ENCODE data around the gene RTL5.

Gene RTL5

DNA sequence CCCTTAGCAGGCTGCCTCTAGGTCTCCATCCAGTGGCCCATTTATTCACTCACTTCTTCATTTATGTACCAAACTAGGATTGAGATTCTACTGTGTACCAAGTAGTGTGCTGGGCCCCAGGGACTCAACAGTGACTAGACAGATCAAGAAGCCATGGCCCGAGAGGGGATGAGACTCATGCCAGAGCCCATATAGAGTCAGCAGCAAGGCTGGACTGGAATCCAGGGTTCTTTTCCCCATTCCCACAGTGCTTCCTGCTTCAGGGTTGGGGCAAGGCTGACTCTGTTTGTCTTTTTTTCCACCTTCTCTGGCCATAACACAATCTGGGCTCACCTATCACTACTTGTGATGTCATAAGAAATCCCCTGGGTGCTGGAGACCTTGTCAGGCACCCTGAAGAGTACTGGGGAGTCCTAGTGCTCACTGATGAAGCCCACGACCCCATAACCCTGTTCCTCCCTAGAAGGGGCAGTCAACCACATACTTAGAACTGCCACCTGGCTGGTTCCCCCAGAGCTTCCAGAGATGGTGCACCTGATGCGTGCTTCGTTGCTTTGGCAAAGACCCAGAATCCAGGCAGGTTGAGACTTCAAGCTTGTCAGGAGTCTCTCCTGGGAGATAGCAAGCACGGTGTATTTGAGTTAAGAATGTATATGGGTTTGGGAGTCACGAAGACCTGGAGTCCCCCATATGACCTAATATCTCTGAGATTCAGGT lies 6.2 kb downstream of the RTL5 start:
- Mint-ChIP-seq H3K9me3 (no peaks in the 10 kb centered on the region), H3K4me1 (ENCODE audit: low read depth) (peaks cover 86% of the 10 kb centered on the region), H3K4me3 (no peak overlapping the region), H3K36me3 (ENCODE audit: low read depth) (peaks cover 16% of the 10 kb centered on the region), H3K27ac (peak overlapping the region; percentile 91), H3K27me3 (no peaks in the 10 kb centered on the region)
- intact Hi-C loops (cut with micrococcal nuclease) = loop anchor here (1.0 to 10.0 kb wide), 3 partner anchors 61 to 128 kb away; no protein-coding TSS in a partner anchor

DNA sequence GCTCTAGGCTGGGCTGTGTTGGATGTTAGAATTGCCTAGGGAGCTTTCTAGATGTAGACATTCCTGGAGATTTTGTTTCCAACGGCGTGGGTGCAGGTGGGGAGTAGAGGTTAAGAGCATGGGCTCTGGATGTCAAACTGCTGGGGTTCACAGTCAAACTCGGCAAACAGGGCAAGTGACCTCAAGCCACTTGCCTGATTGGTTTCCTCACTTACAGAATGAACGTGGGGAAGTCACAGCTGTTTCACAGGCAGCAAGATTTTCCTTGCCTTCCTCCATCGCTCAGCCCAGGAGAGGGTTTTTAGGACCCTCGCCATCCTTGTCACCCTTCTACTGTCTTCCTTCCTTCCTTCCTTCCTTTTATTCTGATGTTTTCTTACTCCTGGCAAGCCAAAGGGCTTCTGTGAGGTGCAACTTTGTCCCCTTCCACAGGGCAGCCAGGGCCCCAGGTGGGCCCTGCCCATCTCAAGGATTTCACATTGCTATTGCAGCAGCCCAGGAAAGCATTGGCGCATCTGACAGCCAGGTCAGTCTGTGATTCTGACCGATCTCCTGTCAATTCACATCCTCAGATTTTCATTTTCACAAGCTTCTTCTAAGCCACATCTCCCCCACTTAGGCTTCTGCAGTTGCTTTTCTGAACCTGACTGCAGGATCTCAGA lies 7.0 kb downstream of the RTL5 start:
- Mint-ChIP-seq H3K27me3 (no peaks in the 10 kb centered on the region), H3K9me3 (no peaks in the 10 kb centered on the region), H3K36me3 (ENCODE audit: low read depth) (peaks cover 8% of the 10 kb centered on the region), H3K27ac (peak overlapping the region; percentile 91), H3K4me1 (ENCODE audit: low read depth) (peaks cover 86% of the 10 kb centered on the region), H3K4me3 (no peak overlapping the region)
- intact Hi-C loops (cut with micrococcal nuclease) = loop anchor here (5.0 to 10.0 kb wide), 2 partner anchors 60 to 127 kb away; no protein-coding TSS in a partner anchor

DNA sequence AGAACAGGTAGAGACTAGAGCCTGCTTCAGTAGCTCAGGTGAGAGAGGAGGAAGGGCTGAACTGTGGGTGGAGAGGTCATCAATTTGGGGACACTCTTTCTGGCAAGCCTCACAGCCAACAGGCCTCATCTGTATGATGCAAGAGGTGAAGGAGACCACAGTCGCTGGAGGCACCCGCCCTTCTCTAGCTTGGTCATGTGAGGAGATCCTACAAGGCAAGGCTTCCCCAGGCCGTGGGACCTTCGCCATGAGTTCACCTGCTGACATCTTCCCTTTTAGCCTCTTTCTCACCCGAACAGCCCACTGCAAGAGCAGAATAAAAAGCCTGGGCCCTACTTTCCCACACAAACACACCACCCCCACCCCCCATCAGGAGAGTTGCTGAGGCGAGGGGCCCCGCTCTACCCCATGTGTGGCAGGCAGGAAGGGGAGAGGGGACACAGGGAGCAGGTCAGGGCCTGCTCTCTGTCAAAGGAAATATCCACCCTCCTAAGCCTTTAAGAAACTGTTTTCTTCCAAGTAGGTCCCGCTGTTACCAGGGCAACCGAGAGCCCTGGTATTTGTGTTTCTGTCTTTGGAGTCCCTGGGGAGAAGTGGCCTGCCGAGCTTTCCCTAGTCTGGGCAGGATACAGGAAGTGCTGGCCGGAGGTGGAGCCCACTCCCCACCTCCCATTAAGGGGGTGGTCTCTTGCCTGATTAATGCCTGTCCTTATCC lies 8.1 kb downstream of the RTL5 start:
- Mint-ChIP-seq H3K4me1 (ENCODE audit: low read depth) (peaks cover 79% of the 10 kb centered on the region), H3K36me3 (ENCODE audit: low read depth) (no peaks in the 10 kb centered on the region), H3K27me3 (no peaks in the 10 kb centered on the region), H3K4me3 (no peak overlapping the region), H3K27ac (peak overlapping the region; percentile 91), H3K9me3 (no peaks in the 10 kb centered on the region)
- intact Hi-C loops (cut with micrococcal nuclease) = loop anchor here (10.0 kb wide), 1 partner anchor 59 kb away; no protein-coding TSS in a partner anchor

- Mint-ChIP-seq H3K27ac (peak overlapping the region; percentile 91), H3K4me1 (ENCODE audit: low read depth) (peaks cover 70% of the 10 kb centered on the region)
Measured at GRCh38 chrX:72122621-72123337, 8.9 kb downstream of the RTL5 start.

GRCh38 chrX:72121383-72121782 lies 10.3 kb downstream of the RTL5 start:
- intact Hi-C loops (cut with micrococcal nuclease) = loop anchor here (10.0 kb wide), 1 partner anchor 57 kb away; no protein-coding TSS in a partner anchor

More at GRCh38 chrX:72122621-72123337, 8.9 kb downstream of the RTL5 start:
- Mint-ChIP-seq H3K9me3 (no peaks in the 10 kb centered on the region), H3K27me3 (no peaks in the 10 kb centered on the region), H3K36me3 (ENCODE audit: low read depth) (no peaks in the 10 kb centered on the region), H3K4me3 (peak overlapping the region; percentile 10)
- intact Hi-C loops (cut with micrococcal nuclease) = loop anchor here (10.0 kb wide), 1 partner anchor 58 kb away; no protein-coding TSS in a partner anchor

GRCh38 chrX:72120837-72121236 lies 10.9 kb downstream of the RTL5 start:
- Mint-ChIP-seq H3K27me3 (no peaks in the 10 kb centered on the region), H3K4me1 (ENCODE audit: low read depth) (peaks cover 51% of the 10 kb centered on the region), H3K4me3 (no peak overlapping the region), H3K27ac (peak overlapping the region; percentile 91), H3K36me3 (ENCODE audit: low read depth) (no peaks in the 10 kb centered on the region), H3K9me3 (no peaks in the 10 kb centered on the region)
- intact Hi-C loops (cut with micrococcal nuclease) = loop anchor here (10.0 kb wide), 1 partner anchor 56 kb away; no protein-coding TSS in a partner anchor

More at GRCh38 chrX:72121383-72121782, 10.3 kb downstream of the RTL5 start:
- Mint-ChIP-seq H3K27ac (peak overlapping the region; percentile 91), H3K4me1 (ENCODE audit: low read depth) (peaks cover 56% of the 10 kb centered on the region), H3K4me3 (no peak overlapping the region), H3K27me3 (no peaks in the 10 kb centered on the region), H3K9me3 (no peaks in the 10 kb centered on the region), H3K36me3 (ENCODE audit: low read depth) (no peaks in the 10 kb centered on the region)

- Mint-ChIP-seq H3K36me3 (ENCODE audit: low read depth) (no peaks in the 10 kb centered on the region), H3K4me1 (ENCODE audit: low read depth) (peaks cover 37% of the 10 kb centered on the region), H3K27me3 (no peaks in the 10 kb centered on the region), H3K4me3 (no peak overlapping the region), H3K9me3 (no peaks in the 10 kb centered on the region), H3K27ac (no peak overlapping the region)
- intact Hi-C loops (cut with micrococcal nuclease) = no loop called here
Measured at GRCh38 chrX:72117636-72118210, 14.0 kb downstream of the RTL5 start.

- intact Hi-C loops (cut with micrococcal nuclease) = no loop called here
- H3K4me1 Mint-ChIP-seq (ENCODE audit: low read depth) = peaks cover 41% of the 10 kb centered on the region
- no peaks in the 10 kb centered on the region for H3K36me3 Mint-ChIP-seq (ENCODE audit: low read depth)
- H3K9me3 Mint-ChIP-seq = no peaks in the 10 kb centered on the region
- no peak overlapping the region for H3K4me3 Mint-ChIP-seq
- H3K27ac Mint-ChIP-seq = no peak overlapping the region
- no peaks in the 10 kb centered on the region for H3K27me3 Mint-ChIP-seq
Measured at GRCh38 chrX:72115380-72115779, 16.3 kb downstream of the RTL5 start.

DNA sequence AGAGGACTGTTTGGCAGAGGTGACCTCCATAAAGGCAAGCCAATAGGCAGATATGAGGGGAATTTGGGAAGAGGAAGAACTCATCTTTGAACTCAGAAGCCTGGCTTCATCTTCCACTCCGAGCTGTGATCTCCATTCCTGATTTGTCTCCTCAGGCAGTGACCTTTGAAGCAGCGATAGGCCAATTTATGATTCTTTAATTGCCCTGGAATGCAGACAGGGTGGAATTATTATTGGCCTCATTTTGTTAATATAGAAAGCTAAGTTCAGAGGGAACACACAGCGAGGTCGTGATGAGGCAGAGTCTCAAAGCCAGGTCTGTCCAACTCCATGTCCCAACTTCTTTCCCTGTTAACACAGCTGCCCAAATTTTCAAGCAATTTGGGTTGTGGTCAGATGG lies 16.9 kb downstream of the RTL5 start:
- intact Hi-C loops (cut with micrococcal nuclease) = no loop called here
- Mint-ChIP-seq H3K4me1 (ENCODE audit: low read depth) (peaks cover 41% of the 10 kb centered on the region), H3K9me3 (no peaks in the 10 kb centered on the region), H3K27me3 (no peaks in the 10 kb centered on the region), H3K4me3 (no peak overlapping the region), H3K36me3 (ENCODE audit: low read depth) (no peaks in the 10 kb centered on the region), H3K27ac (peak overlapping the region; percentile 53)

DNA sequence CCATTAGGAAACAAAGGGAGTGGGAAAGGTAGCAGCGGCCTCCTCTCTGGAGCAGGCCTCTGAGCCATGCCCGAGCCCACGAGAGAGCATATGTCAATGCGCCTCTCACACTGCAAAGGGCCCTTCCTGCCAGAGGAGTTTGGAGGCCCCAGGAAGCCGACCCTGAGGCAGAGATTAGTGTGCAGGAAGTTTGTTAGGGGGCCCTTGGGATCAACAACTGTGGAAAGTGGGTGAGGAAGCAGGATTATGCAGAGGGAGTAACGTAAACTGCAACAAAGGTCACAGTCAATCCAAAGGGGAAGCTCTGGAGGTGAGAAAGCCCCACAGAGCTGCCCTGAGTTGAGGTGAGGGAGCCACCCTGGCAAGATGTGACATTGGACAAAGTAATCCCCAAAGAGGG lies 17.4 kb downstream of the RTL5 start:
- peak overlapping the region; percentile 53 for H3K27ac Mint-ChIP-seq
- peaks cover 39% of the 10 kb centered on the region for H3K4me1 Mint-ChIP-seq (ENCODE audit: low read depth)
- H3K9me3 Mint-ChIP-seq = no peaks in the 10 kb centered on the region
- H3K4me3 Mint-ChIP-seq = no peak overlapping the region
- no peaks in the 10 kb centered on the region for H3K27me3 Mint-ChIP-seq
- no peaks in the 10 kb centered on the region for H3K36me3 Mint-ChIP-seq (ENCODE audit: low read depth)
- intact Hi-C loops (cut with micrococcal nuclease) = no loop called here

- no peaks in the 10 kb centered on the region for H3K27me3 Mint-ChIP-seq
- intact Hi-C loops (cut with micrococcal nuclease) = no loop called here
- no peaks in the 10 kb centered on the region for H3K36me3 Mint-ChIP-seq (ENCODE audit: low read depth)
- H3K27ac Mint-ChIP-seq = peak overlapping the region; percentile 53
- no peaks in the 10 kb centered on the region for H3K9me3 Mint-ChIP-seq
- H3K4me1 Mint-ChIP-seq (ENCODE audit: low read depth) = peaks cover 45% of the 10 kb centered on the region
- H3K4me3 Mint-ChIP-seq = no peak overlapping the region
Measured at GRCh38 chrX:72113461-72113860, 18.3 kb downstream of the RTL5 start.

- Mint-ChIP-seq H3K4me3 (no peak overlapping the region), H3K9me3 (no peaks in the 10 kb centered on the region), H3K4me1 (ENCODE audit: low read depth) (peaks cover 59% of the 10 kb centered on the region), H3K27me3 (no peaks in the 10 kb centered on the region), H3K36me3 (ENCODE audit: low read depth) (peaks cover 7% of the 10 kb centered on the region), H3K27ac (no peak overlapping the region)
- intact Hi-C loops (cut with micrococcal nuclease) = no loop called here
Measured at GRCh38 chrX:72110876-72111708, 20.6 kb downstream of the RTL5 start.
